ENCODE measurements around the gene S100A10.

S100A10 gene

DNA sequence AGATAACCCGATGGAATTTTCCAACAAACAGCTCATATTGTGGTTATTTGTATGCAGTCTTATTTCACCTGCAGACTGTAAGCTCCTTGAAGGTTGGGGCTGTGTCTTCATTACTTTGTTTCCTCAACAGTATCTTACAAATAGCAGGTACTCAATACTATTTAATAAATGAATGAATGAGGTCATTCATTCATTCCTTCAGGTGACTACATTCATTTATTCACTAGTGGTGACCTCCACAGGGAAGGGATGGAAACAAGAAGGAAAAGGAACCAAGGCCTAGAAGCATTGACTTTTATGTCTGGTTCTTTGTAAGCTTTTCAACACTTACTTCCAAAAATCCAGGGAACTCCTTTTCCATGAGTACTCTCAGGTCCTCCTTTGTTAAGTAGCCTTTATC, 7.9 kb downstream of the S100A10 start:
- no peak for DNase-seq

DNA sequence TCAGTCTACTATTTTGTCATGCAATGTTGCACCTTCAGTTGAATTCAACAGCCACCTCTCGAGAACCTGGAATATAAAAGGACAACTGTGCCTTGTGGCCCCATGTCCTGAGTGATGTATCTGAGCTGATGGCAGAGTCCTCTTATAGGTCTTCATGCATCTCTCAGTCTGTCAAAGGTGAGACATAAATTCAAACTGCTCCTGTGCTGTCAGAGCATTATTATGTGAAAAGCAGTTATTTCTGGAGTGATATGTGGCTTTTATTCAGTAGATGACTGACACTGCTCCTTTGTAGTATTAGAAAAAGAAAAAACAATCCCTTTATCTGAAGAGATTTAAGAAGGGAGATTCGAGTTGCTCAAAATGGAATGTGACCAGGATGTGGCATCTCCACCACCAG, 8.4 kb downstream of the S100A10 start:
- no peak for DNase-seq

DNA sequence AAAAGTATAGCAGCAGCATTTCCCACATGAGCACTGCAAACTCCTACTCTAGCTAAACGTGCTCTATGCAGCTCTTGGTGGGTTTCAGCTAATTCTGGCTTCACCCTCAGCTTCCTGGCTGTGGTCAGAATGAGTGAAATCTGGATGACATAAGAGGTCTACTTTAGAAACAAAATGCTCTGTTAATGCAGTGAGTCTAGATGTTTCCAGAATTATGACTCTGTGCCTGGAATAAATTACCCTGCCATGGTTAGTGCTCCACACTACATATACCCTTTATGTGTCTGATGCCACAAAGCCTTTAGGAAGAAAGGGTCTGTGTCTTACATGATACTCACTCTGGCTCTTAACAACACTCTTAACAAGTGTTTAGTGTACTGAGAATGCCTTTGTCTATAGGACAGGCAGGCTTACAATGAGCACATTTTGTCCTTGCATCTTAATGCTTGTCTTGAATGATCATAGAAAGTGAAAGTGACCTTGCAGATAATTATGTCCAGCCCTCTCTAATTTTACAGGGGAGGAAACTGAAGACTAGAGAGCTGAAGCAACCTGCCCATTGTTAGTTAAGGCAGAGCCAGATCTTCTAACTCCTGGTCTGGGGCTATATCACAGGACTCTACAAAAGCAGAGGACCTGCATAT, 9.2 kb downstream of the S100A10 start:
- DNase-seq: peak; percentile 29

DNA sequence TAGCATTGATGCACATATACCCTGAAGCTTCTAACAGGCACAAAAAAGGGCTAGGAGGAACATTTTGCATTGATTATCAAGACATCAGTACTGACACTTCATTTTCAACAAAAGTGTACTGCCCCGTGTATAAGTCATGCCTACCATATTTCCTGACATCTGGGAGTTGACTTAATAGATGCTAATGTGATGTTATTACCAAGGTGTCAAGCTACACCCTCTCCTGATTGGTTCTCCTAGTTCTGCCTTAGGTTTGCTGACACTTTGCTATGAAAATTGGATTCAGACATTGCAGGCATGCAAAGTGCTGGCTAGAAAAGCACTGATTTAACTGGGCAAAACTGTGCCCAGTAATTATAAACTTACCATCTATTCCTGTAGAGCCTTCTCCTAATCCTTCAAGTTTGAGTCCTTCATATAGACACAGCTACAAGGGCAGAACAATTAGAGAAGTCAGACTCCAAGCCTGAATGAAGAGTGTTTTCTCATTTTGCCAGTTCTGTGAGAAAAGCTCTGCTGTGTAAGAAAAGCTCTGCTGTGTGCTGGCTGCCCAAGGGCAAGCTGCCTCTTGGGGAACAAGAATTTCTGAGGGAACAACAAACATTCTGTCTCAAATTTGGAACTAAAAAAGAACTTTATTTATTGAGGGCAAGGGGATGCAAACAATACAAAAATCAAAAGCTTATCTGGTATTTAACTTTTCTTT, 11.2 kb downstream of the S100A10 start:
- DNase-seq: no peak

DNA sequence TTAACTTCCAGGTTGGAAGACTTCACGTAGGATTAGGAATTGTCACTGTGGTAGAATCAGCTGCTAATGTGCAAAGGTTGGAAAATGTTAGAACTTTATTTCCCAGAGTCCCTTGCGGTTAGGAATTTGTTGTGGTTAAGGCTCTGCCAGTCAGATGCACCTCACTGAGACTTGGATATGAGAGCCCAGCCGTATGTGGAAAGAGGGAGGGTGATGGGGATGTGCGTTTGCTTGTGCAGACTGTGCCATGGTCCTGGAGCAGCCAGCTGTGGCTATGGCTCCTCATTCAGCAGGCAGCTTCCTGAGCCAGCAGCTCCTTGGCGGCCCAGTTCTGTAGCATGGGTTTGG, 12.5 kb downstream of the S100A10 start:
- no peak for DNase-seq

DNA sequence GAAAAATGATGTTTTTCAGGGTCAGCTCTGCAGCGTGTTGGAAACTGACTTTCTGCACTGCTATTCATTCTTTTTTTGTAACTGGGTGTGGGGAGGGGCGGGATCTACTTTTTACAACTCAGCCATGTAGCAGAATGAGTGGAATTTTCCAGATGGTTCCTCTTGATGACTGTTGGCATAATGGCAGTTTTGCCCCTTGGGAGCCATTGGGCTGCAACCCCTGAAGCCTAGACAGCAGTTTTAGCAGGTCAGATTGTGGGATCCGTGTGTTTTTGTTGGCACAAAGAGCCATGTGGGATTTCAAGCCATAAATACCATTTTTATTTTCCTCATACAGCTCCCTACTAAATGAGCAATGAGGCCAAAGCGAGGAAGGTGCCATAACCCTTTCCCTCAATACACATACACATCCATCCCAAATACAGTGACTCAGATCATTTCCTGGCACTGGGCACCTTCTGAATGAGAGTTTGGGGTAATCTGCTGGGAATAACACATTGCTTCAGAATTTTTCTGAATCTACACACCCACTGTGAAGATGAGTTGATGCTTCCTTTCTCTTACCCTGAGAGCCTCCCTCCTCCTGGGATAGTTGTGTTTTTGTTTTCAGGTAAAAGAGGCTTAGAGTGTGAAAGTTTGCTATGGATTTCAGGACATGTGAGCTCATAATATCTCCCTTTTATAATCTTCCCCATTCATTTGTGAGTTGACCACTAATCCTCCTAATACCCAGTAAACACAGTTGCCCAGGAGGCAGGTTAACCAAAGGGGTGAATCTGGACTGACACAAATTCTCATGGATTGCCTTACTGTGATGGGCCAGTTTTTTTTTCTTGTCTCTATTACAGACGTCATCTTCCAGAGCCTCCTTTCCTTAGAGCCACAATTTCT, 13.1 kb downstream of the S100A10 start:
- no peak for DNase-seq

DNA sequence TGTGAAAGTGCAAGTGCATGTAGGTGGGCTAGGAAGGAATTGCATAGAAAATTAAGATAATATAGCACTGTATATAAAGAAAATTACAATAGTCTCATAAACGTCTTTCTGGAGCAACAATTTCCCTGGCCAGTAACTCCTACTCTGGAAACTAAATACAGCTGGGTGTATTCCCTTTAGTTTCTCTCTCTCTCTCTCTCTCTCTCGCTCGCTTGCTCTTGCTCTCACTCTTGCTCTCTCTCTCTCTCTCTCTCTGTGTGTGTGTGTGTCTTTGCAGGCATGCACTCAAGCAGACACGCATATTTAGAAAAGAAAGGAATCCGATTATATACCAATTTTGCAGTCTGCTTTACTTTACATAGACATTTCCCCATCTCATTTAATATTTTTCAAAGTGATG, 14.7 kb downstream of the S100A10 start:
- no peak for DNase-seq

DNA sequence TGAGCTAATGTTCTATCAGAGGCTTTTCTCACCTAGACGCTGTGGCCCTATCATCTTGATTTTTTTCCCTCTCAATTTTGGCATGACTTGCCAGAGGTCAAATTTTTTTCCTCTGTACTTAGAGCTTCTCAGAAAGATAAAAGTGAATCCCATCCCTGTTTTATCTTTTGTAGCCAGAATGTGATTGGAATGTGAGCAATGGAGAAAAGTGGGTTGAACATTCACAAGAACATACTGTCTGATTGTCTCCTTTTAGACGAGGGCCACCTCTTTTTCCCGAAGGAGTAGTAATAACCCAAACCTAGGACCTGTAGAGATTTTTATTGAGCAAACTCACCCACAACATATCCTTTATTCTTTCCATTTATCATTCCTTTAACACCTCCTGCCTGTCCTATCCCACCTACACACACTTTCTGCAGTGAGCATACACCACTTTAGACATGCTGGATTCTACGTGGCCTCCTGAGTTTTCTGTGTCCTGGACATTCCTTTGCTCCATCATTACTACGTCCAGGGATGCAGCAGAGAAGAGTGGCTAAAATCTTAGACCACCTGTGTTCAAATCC, 15.9 kb downstream of the S100A10 start:
- no peak for DNase-seq

DNA sequence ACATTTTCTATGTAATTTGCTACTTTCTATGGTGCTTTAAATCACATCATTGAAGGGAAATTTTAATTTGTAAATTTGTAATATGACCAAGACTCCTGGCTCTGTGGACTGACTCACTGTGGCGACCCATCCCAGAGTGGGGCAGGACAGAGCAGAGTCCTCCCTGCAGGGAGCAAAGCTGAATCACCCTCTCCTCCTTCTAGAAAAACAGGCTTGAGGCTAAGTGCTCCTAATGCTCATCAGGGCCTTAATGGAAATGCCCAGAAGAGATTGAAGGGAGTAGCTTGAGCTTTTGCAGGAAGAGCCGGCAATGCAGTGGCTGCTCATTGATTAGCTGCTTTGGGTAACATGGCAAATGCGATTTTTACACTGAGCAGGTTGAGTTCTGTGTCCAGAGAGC, 16.8 kb downstream of the S100A10 start:
- DNase-seq: no peak

DNA sequence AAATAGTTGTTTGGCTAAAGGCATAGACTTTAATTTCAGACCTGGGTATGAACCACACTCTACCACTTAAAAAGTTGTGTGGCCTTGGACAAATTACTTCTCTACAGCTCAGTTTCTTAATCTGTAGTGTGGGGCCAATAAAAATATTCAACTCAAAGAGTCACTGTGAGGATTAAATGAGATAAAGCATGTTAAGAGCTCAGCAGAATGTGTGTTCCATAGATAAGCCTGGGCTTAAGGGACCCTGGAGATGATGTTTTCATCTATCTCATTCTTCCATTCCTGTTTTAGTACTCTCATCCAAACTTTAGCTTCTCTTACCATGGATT, 17.7 kb downstream of the S100A10 start:
- no peak for DNase-seq

DNA sequence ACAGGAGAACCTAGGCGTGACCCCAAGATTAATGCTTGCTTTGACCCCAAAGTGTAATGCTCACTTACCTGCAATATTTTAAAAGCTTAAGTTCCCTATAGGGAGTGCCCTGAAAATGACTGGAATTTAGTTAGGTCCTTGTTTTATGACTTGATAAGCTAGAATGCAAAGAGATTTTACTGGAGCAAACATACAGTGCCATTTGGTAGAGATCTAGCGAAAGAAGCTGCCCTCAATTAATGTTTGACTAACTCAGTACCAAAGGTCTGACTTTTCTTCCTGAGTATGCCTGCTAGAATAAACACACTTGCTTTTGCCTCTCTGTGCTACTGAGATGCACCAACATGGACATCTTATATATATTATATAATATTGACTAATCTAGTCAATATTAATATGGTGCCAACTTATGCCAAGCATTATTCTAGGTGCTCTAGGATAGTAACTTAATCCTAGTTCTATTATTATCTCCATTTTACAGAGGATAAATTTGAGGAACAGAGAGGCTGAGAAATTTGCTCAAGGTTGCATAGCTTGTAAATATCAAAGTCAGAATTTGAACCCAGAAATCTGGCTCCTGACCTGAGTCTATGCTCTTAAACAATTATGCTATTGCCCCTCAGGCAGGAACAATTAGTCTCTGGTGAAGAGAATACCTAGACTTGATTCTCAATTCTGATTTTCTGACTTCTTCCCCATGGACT, 18.2 kb downstream of the S100A10 start:
- DNase-seq: no peak

DNA sequence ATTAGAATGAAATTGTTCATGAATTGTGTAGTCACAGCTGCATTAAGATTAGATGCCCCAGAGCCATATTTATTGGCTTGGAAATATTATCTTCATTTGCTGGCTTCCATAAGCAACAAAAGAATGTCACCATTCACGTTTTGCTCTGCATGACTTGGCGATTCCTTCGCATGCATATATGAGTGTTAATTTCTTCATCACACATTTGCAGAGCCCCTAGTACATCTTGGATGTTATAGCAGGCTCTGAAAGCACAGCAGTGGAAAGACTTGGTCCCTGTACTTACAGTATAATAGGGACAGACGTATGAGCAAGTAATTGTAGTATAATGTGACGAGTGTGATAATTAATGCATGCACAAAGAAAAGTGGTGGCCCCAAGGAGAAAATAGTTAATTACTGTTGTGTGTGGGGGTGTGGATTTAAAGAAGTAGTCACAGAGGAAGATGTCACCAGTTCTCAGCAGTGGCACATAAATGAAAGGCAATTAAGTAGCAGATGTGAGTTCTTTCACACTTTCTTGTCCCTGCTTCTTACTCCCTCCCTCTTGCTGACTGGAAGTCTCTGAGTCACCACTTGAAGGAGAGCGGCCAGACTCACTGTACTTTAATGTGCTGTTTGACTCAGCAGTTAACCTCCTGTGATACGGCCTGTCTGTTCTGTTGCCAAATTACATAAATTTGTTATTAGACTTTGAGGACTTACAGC, 21.0 kb downstream of the S100A10 start:
- no peak for DNase-seq

DNA sequence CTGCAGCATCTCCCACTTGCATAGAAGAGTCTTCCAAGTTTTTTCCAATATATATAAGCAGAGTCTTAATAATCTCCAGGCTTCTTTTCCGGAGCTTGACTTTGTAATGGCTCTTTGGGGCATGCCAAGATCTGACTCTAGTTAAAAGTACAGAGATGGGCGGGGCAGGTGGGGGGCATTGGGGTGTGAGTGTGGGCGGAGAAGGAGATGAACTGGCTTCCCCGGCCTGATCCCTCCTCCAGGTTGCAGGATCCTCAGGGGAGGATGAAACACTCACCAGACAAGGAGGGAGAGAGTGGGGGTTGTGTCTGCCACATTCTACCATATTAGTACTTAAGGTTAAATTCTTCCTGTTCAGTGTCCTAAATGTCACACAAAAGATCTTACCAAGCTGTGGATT, 23.0 kb downstream of the S100A10 start:
- no peak for DNase-seq

DNA sequence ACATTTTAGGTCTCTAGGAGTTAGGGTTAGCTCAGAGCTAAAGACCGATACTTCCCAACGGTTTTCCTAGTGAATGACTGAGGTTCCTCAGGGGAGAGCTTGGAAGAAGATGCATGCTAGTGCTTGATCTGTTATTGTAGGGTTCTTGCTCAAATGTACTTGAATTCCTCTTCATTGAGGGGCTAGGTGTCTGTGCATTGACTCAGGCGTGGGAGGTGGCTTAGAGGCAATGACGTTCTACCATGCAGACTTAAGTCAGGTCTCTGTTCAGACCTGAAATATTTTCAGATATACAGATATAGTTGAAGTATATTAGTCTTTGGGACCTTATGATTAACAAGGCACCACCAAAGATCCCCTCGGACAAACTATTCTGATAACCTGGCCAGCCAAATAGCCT, 23.5 kb downstream of the S100A10 start:
- no peak for DNase-seq

DNA sequence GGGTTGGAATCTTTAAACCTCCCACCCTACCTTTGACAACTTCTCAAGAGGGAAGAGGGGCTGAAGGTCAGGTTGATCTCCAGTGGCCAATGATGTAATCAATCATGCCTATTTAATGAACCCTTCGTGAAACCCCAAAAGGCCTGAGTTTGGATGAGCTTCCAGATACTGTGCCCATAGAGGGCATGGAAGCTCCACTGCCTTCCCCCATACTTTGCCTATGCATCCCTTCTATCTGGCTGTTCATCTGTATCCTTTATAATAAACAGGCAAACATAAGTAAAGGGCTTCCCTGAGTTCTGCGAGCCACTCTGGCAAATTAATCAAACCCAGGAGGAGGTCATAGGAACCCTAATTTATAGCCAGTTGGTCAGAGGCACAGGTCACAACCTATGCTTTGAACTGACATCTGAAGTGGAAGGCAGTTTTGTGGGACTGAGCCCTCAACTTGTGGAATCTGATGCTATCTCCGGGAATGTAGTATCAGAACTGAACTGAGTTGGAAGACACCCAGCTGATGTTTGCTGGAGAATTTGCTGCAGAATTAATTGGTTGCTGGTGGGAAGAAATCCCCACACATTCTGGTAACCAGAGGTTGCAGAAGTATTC, 24.8 kb downstream of the S100A10 start:
- DNase-seq: no peak

DNA sequence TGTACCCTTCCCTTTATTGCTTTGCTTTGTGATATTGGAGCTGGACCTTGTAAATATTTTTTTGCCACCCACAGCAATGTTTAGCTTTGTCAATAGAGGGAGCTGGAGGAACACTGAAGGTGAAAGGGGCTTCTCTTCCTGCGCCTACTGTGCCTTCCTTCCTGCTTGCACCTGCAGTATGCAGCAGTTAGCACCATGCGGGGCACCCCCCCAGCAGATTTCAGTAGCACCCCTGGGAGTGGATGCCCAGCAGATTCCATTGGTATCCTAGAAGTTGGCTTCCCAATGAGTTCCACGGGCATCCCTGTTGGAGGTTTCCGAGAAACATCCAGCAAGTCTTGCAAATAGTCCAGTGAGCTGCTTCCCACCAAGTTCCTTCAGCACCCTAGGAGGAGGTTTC, 25.6 kb downstream of the S100A10 start:
- DNase-seq: no peak

DNA sequence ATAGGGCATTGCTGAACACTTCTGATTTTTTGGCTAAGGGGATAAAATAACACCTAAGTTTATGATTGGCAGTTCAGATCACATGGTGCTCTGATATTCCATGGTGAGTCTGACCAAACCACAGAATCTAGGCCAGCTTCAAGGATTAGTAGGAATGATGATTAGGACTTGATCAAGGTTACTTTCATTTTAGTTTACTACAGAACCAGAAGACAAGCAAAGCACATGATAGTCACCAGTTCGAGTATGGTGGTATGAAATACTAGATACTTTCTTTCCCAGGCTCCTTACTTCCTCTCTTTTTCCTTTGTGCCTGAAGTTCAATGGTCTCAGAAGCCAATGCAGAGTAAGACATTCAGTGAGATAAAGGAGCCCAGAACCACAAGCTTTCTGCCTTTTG, 26.6 kb downstream of the S100A10 start:
- DNase-seq: no peak

DNA sequence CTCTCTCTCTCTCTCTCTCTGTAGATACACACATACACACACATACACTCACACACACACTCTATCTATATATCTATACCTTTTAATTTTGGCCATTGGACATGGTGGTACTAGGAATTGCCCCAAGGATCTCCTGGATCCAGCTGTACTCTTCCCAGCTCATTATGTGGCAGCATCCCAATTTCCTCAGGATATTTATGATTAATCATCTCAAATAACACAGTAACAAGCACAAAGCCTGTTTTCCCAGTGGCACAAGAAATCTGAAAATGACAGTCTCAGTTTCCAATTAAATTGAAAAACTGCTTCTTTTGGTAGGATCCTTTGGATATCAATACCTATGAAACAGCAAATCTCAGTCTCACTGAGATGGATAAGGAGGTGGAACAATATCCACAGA, 27.6 kb downstream of the S100A10 start:
- no peak for DNase-seq

DNA sequence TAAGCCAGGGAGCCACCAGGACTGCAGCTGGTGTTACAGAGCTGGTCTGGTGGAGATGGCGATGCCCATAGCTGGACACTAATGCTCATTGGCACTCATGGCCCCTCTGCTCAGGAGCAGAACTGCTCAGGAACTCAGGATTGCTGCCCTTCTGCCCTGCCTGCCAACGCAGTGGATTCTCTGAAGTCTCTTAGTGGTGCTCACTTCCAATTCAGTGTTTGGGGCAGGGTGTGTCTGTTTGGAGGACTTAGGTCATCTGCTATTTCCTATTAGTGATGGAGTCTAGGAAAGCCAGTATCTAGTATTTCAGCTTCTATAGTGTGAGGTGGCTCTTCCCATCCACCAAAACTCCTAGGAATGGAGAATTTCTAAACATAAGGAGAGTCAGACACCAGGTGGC, 29.1 kb downstream of the S100A10 start:
- DNase-seq: no peak

DNA sequence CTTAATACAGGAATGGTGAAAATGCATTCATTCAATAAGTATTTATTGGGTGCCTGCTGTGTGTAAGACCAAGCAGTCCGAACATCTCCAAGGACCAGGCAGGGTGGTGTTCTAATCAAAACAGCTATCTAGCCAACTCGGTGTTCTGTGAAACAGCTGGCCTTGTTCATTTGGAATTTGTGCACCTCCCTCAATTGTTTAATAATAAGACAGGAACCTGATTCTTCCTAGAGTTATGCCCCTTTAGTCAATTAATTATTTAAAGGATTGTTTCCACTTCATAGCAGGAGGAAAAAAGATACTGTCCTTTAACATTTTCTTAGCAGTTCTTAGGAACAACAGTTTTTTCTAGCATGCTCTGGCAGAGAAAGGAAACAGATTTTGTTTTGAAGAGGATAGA, 30.4 kb downstream of the S100A10 start:
- DNase-seq: no peak

DNA sequence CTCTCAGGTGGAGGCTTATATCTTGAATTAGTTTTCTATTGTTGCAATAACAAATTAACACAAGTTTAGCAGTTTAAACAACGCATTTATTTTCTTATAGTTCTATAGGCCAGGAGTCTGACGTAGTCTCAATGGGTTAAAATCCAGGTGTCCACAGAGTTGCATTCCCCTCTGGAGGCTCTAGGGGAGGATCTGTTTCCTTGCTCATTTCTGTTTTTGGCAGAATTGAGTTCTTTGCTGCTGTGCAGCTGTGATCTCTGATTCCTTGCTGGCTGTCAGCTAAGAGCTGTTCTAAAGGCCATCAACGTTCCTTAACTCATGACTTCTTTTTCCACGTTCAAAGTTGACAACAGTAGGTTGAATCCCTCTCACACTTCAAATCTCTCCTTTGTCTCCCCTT, 31.8 kb downstream of the S100A10 start:
- DNase-seq: no peak

All from GDM1 (cell line).